SK-N-SH treated with all-trans-retinoic acid at 6 μM for 48 hours (cell line): ENCODE measurements around the gene ZKSCAN5.

Source experiments
- ATAC-seq: fragments of 200-7000 bp; cut with Tn5 transposase; 3 replicates; pipeline ENCODE4 v1.9.1; 2020; ENCODE audit warnings: mild to moderate bottlenecking, moderate library complexity
- ARNTL ChIP-seq: fragments of 450-650 bp; formaldehyde crosslinking; IDR thresholded peaks from 2 replicates; pipeline ENCODE4 v1.5.0; 2020; ENCODE audit warnings: low read depth, mild to moderate bottlenecking, moderate library complexity, borderline replicate concordance
- ESRRG ChIP-seq: fragments of 250-450 bp; sonication (Bioruptor Pico); IDR thresholded peaks from 2 replicates; pipeline ENCODE4 v1.6.1; 2021; ENCODE audit warnings: mild to moderate bottlenecking
- OSR1 ChIP-seq: fragments of 250-450 bp; sonication (Bioruptor Pico); IDR thresholded peaks from 2 replicates; pipeline ENCODE4 v1.8.0; 2022; ENCODE audit warnings: moderate library complexity, mild to moderate bottlenecking, inconsistent platforms
- PPARA ChIP-seq: fragments of 250-450 bp; sonication (Bioruptor Pico); IDR thresholded peaks from 2 replicates; pipeline ENCODE4 v1.5.0; 2020; ENCODE audit warnings: mild to moderate bottlenecking, borderline replicate concordance
- SNAI2 ChIP-seq: fragments of 250-450 bp; sonication (Bioruptor Pico); IDR thresholded peaks from 2 replicates; pipeline ENCODE4 v1.5.0; 2020; ENCODE audit warnings: mild to moderate bottlenecking, moderate library complexity
- TCF4 ChIP-seq: fragments of 250-450 bp; sonication (Bioruptor Pico); IDR thresholded peaks from 2 replicates; pipeline ENCODE4 v1.8.0; 2021; ENCODE audit warnings: mild to moderate bottlenecking, moderate library complexity, borderline replicate concordance
- TOX ChIP-seq: fragments of 250-450 bp; sonication (Bioruptor Pico); IDR thresholded peaks from 2 replicates; pipeline ENCODE4 v1.8.0; 2021; ENCODE audit warnings: mild to moderate bottlenecking, moderate library complexity, borderline replicate concordance
- ZFP3 ChIP-seq: fragments of 250-450 bp; sonication (Bioruptor Pico); IDR thresholded peaks from 2 replicates; pipeline ENCODE4 v1.5.0; 2020; ENCODE audit warnings: mild to moderate bottlenecking, moderate library complexity
- ZFP30 ChIP-seq: fragments of 450-650 bp; formaldehyde crosslinking; IDR thresholded peaks from 2 replicates; pipeline ENCODE4 v1.5.0; 2022; ENCODE audit warnings: mild to moderate bottlenecking, moderate library complexity
- ZNF565 ChIP-seq: fragments of 450-650 bp; formaldehyde crosslinking; conservative IDR thresholded peaks from 2 replicates; pipeline ENCODE4 v1.5.0; 2020; ENCODE audit warnings: low read depth, mild to moderate bottlenecking, moderate library complexity
- ZNF70 ChIP-seq: fragments of 450-650 bp; formaldehyde crosslinking; IDR thresholded peaks from 2 replicates; pipeline ENCODE4 v1.5.0; 2020; ENCODE audit warnings: mild to moderate bottlenecking, moderate library complexity
- ZNF8 ChIP-seq: fragments of 450-650 bp; formaldehyde crosslinking; IDR thresholded peaks from 2 replicates; pipeline ENCODE4 v1.5.0; 2020; ENCODE audit warnings: mild to moderate bottlenecking, moderate library complexity
- TF ChIP-seq, protein P1 (sequence below): fragments of 250-450 bp; sonication (Bioruptor Pico); IDR thresholded peaks from 2 replicates; pipeline ENCODE4 v1.8.0; 2021; ENCODE audit warnings: low read depth, mild to moderate bottlenecking, moderate library complexity, borderline replicate concordance
- TF ChIP-seq, protein P2 (sequence below): fragments of 250-450 bp; sonication (Bioruptor Pico); IDR thresholded peaks from 2 replicates; pipeline ENCODE4 v1.5.1; 2021; ENCODE audit warnings: mild to moderate bottlenecking, moderate library complexity
- TF ChIP-seq, protein P3 (sequence below): fragments of 250-450 bp; sonication (Bioruptor Pico); IDR thresholded peaks from 2 replicates; pipeline ENCODE4 v1.8.0; 2020; ENCODE audit warnings: mild to moderate bottlenecking, moderate library complexity, borderline replicate concordance
- TF ChIP-seq, protein P4 (sequence below): fragments of 250-450 bp; sonication (Bioruptor Pico); IDR thresholded peaks from 2 replicates; pipeline ENCODE4 v1.5.0; 2020; ENCODE audit warnings: mild to moderate bottlenecking, moderate library complexity
- TF ChIP-seq, protein P5 (sequence below): fragments of 250-450 bp; sonication (Bioruptor Pico); IDR thresholded peaks from 2 replicates; pipeline ENCODE4 v1.5.1; 2020; ENCODE audit warnings: low read depth, mild to moderate bottlenecking, moderate library complexity

The ZKSCAN5 gene

DNA sequence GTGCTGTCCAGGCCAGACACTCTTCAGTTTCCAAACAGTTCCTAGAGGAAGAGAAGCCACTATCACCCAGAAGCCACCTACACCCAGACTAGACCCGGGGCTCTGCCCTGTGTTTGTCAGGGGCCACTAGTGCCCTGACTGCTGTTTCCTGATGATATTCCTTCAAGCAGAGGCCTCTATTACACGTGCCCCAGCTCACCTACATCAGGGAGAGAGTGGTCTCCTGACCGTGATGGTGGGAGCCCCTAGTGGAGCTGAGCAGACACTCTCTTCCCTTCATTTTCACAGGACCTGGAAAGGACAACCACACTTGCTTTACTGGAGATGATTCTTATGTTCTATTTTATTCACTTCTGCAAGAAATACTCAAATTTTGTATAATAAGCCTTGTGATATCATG lies 13.6 kb upstream of the ZKSCAN5 start (continued):
- TF ChIP-seq, protein P1, sequence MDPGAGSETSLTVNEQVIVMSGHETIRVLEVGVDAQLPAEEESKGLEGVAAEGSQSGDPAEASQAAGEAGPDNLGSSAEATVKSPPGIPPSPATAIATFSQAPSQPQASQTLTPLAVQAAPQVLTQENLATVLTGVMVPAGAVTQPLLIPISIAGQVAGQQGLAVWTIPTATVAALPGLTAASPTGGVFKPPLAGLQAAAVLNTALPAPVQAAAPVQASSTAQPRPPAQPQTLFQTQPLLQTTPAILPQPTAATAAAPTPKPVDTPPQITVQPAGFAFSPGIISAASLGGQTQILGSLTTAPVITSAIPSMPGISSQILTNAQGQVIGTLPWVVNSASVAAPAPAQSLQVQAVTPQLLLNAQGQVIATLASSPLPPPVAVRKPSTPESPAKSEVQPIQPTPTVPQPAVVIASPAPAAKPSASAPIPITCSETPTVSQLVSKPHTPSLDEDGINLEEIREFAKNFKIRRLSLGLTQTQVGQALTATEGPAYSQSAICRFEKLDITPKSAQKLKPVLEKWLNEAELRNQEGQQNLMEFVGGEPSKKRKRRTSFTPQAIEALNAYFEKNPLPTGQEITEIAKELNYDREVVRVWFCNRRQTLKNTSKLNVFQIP = no peak
- TF ChIP-seq ZFP30 (no peak), PPARA (CRISPR knock-in tag) (no peak)
- TF ChIP-seq, protein P2, sequence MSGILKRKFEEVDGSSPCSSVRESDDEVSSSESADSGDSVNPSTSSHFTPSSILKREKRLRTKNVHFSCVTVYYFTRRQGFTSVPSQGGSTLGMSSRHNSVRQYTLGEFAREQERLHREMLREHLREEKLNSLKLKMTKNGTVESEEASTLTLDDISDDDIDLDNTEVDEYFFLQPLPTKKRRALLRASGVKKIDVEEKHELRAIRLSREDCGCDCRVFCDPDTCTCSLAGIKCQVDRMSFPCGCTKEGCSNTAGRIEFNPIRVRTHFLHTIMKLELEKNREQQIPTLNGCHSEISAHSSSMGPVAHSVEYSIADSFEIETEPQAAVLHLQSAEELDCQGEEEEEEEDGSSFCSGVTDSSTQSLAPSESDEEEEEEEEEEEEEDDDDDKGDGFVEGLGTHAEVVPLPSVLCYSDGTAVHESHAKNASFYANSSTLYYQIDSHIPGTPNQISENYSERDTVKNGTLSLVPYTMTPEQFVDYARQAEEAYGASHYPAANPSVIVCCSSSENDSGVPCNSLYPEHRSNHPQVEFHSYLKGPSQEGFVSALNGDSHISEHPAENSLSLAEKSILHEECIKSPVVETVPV (CRISPR knock-in tag) = no peak
- TF ChIP-seq, protein P3, sequence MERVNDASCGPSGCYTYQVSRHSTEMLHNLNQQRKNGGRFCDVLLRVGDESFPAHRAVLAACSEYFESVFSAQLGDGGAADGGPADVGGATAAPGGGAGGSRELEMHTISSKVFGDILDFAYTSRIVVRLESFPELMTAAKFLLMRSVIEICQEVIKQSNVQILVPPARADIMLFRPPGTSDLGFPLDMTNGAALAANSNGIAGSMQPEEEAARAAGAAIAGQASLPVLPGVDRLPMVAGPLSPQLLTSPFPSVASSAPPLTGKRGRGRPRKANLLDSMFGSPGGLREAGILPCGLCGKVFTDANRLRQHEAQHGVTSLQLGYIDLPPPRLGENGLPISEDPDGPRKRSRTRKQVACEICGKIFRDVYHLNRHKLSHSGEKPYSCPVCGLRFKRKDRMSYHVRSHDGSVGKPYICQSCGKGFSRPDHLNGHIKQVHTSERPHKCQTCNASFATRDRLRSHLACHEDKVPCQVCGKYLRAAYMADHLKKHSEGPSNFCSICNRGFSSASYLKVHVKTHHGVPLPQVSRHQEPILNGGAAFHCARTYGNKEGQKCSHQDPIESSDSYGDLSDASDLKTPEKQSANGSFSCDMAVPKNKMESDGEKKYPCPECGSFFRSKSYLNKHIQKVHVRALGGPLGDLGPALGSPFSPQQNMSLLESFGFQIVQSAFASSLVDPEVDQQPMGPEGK (CRISPR knock-in tag) = no peak

DNA sequence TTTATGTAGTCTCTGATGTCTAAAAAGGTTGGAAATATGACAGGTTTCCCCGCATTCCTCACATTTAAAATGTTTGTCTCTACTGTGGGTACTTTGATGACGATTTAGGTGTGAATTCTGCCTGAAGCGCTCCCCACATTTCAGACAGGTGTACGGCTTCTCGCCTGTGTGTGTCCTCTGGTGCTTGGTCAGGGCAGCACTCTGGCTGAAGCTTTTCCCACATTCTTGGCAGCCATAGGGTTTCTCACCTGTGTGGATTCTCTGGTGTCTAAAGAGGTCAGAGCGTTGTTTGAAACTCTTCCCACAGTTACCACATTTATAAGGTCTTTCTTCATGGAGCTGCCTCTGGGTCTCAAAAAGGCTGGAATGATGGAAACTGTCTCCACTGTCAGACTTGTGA lies 10.6 kb upstream of the ZKSCAN5 start:
- no peak for ATAC-seq
- TF ChIP-seq, protein P4, sequence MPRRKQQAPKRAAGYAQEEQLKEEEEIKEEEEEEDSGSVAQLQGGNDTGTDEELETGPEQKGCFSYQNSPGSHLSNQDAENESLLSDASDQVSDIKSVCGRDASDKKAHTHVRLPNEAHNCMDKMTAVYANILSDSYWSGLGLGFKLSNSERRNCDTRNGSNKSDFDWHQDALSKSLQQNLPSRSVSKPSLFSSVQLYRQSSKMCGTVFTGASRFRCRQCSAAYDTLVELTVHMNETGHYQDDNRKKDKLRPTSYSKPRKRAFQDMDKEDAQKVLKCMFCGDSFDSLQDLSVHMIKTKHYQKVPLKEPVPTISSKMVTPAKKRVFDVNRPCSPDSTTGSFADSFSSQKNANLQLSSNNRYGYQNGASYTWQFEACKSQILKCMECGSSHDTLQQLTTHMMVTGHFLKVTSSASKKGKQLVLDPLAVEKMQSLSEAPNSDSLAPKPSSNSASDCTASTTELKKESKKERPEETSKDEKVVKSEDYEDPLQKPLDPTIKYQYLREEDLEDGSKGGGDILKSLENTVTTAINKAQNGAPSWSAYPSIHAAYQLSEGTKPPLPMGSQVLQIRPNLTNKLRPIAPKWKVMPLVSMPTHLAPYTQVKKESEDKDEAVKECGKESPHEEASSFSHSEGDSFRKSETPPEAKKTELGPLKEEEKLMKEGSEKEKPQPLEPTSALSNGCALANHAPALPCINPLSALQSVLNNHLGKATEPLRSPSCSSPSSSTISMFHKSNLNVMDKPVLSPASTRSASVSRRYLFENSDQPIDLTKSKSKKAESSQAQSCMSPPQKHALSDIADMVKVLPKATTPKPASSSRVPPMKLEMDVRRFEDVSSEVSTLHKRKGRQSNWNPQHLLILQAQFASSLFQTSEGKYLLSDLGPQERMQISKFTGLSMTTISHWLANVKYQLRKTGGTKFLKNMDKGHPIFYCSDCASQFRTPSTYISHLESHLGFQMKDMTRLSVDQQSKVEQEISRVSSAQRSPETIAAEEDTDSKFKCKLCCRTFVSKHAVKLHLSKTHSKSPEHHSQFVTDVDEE (CRISPR knock-in tag) = no peak
- TF ChIP-seq ZNF565 (CRISPR knock-in tag) = no peak
- TF ChIP-seq, protein P2 (CRISPR knock-in tag) = no peak

DNA sequence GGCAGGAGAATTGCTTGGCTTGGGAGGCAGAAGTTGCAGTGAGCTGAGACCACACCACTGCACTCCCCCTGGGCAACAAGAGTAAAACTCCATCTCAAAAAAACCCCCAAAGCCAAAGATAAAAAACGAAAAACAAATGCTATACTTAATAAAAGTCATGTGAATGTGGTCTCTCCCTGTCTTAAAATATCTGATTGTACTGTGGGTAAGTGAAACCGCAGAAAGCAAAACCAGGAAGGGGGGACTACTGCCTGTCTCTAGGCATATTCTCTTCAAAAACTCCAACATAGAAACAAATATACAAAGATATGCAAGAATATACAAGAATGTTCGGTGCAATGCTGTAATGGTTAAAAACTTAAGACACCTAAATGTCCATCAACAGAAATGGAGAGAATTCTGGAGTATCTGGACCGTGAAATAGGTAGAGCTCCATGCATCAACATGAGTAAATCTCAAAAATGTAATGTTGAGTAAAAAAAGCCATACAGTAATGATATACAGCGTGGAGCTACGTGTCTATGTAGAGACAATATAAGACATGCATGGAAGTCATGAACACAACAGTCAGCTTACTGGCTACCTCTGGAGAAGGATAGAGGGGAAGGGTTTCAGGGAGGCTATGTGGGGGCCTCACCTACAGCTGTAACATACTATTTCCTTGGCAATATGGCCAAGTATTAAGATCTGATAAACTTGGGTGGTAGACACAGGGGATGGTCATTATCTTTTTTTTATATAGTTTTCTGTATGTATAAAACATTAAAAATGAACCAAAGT lies 6.5 kb upstream of the ZKSCAN5 start:
- no peak for TF ChIP-seq PPARA (CRISPR knock-in tag)
- no peak for TF ChIP-seq ZFP3
- TF ChIP-seq TOX (CRISPR knock-in tag) = no peak
- TF ChIP-seq ZFP30 = no peak
- TF ChIP-seq ZNF565 (CRISPR knock-in tag) = no peak
- TF ChIP-seq ZNF70 (CRISPR knock-in tag) = no peak
- TF ChIP-seq, protein P1 = no peak
- TF ChIP-seq SNAI2 (CRISPR knock-in tag) = no peak
- TF ChIP-seq OSR1 (CRISPR knock-in tag) = no peak
- TF ChIP-seq TCF4 = no peak
- TF ChIP-seq, protein P4 (CRISPR knock-in tag) = no peak
- TF ChIP-seq ARNTL (CRISPR knock-in tag) = no peak
- TF ChIP-seq, protein P5, sequence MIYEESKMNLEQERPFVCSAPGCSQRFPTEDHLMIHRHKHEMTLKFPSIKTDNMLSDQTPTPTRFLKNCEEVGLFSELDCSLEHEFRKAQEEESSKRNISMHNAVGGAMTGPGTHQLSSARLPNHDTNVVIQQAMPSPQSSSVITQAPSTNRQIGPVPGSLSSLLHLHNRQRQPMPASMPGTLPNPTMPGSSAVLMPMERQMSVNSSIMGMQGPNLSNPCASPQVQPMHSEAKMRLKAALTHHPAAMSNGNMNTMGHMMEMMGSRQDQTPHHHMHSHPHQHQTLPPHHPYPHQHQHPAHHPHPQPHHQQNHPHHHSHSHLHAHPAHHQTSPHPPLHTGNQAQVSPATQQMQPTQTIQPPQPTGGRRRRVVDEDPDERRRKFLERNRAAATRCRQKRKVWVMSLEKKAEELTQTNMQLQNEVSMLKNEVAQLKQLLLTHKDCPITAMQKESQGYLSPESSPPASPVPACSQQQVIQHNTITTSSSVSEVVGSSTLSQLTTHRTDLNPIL (CRISPR knock-in tag) = no peak
- TF ChIP-seq, protein P3 (CRISPR knock-in tag) = no peak
- no peak for TF ChIP-seq ZNF8 (CRISPR knock-in tag)
- TF ChIP-seq ESRRG (CRISPR knock-in tag) = no peak
- TF ChIP-seq, all 23 proteins: peak for 0
- ATAC-seq = no peak
